ENCODE results near the gene MIER2.
"Not testable (repeated sequence)": the region's sequence is repeated elsewhere in the genome, so short reads cannot be mapped to it uniquely, and the experiment has no call there.

Gene MIER2

DNA sequence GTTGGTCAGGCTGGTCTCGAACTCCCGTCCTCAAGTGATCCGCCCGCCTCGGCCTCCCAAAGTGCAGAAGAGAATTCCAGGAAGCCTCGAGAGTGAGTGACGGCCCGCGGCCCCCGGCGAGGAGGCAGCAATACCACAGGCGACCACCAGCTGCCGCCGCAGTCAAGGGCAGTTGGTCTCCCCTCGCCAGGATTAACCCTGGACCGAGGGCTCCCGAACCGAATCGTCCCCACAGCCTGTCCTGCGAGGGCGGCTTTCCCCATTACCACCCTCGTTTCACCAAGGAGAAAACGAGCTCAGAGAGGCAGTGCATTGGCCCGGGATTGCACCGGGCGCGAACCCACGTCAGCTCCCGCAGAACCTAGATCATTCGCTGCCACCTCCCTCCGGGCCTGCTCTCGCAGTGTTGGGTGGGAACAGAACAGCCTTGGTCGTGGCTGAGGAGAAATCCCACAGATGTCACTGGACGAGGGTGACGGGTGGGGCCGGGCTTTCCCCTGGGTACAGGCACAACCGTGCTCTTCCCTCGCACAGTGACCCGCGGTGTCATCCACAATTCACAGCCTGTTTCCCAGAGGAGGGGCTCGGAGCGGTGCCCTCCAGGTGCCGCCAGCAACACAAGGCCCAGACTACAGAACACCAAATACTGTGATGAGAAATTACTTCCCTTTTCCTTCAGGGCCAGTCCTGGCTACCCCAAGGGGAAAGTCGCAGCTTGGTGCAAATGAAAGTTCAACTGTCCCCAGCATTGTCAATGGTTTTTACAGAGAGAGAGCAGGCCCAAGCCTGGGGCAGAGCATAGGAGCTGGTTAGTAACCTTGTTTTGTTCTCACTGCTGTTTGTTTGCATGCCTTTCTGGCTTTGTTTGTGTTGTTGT, 39.6 kb upstream of the MIER2 start:
- Mint-ChIP-seq H3K4me1 (ENCODE audit: low read depth) (peaks cover 21% of the 10 kb centered on the region), H3K4me3 (peak overlapping the region; percentile 56), H3K36me3 (ENCODE audit: low read depth) (peaks cover 1% of the 10 kb centered on the region), H3K27me3 (ENCODE audit: low read depth) (peaks cover 24% of the 10 kb centered on the region), H3K9me3 (peaks cover 3% of the 10 kb centered on the region), H3K27ac (no peak overlapping the region)
- DNase-seq (ENCODE audit: low spot score): no peak

DNA sequence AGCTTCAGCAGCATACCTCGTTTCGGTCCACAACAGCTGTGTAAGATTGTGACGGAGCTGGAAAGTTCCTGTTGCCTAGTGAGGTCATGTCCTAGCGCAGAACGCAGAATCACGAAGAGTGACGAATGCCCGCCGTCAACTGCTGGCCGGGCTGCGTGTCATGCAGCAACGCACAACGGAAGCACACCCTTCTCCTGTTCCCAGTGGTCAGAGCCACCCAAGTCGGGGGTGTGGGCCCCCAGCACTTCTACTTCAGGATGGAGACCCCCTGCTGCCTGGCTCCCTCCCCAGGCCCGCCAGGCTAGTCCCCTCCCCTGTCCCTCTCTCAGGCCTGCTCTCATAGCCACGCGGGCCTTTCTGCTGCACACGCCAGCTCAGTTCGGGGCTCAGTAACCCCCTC, 38.4 kb upstream of the MIER2 start:
- H3K36me3 Mint-ChIP-seq (ENCODE audit: low read depth): peaks cover 1% of the 10 kb centered on the region
- peaks cover 21% of the 10 kb centered on the region for H3K4me1 Mint-ChIP-seq (ENCODE audit: low read depth)
- H3K9me3 Mint-ChIP-seq: peaks cover 3% of the 10 kb centered on the region
- peak overlapping the region; percentile 88 for H3K27ac Mint-ChIP-seq
- H3K27me3 Mint-ChIP-seq (ENCODE audit: low read depth): peaks cover 22% of the 10 kb centered on the region
- peak overlapping the region; percentile 72 for H3K4me3 Mint-ChIP-seq
- no peak for DNase-seq (ENCODE audit: low spot score)

DNA sequence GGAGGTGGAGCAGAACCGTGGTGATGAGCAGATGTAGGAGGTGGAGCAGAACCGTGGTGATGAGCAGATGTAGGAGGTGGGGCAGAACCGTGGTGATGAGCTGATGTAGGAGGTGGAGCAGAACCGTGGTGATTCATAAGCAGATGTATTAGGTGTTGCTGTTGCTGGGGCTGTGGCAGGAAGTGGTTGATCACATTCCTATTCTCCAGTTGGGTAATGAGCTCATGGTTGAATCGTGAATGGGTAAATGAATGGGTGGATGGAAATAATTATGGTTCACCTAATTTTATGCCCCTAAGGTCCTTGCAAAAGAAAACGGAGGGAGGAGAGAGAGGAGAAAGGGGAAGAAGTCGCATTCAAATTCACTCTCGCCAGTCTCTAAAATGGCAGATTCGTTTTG, 38.0 kb upstream of the MIER2 start:
- peaks cover 24% of the 10 kb centered on the region for H3K4me1 Mint-ChIP-seq (ENCODE audit: low read depth)
- DNase-seq (ENCODE audit: low spot score): peak; percentile 68
- H3K9me3 Mint-ChIP-seq; H3K36me3 Mint-ChIP-seq (ENCODE audit: low read depth): not testable (repeated sequence)
- peaks cover 19% of the 10 kb centered on the region for H3K27me3 Mint-ChIP-seq (ENCODE audit: low read depth)
- peak overlapping the region; percentile 72 for H3K4me3 Mint-ChIP-seq
- H3K27ac Mint-ChIP-seq: peak overlapping the region; percentile 88

DNA sequence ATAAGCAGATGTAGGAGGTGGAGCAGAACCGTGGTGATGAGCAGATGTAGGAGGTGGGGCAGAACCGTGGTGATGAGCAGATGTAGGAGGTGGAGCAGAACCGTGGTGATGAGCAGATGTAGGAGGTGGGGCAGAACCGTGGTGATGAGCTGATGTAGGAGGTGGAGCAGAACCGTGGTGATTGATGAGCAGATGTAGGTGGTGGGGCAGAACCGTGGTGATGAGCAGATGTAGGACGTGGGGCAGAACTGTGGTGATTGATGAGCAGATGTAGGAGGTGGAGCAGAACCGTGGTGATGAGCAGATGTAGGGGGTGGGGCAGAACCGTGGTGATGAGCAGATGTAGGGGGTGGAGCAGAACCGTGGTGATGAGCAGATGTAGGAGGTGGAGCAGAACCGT, 37.3 kb upstream of the MIER2 start:
- Mint-ChIP-seq H3K4me1 (ENCODE audit: low read depth) (peaks cover 24% of the 10 kb centered on the region), H3K27ac (peak overlapping the region; percentile 85)

DNA sequence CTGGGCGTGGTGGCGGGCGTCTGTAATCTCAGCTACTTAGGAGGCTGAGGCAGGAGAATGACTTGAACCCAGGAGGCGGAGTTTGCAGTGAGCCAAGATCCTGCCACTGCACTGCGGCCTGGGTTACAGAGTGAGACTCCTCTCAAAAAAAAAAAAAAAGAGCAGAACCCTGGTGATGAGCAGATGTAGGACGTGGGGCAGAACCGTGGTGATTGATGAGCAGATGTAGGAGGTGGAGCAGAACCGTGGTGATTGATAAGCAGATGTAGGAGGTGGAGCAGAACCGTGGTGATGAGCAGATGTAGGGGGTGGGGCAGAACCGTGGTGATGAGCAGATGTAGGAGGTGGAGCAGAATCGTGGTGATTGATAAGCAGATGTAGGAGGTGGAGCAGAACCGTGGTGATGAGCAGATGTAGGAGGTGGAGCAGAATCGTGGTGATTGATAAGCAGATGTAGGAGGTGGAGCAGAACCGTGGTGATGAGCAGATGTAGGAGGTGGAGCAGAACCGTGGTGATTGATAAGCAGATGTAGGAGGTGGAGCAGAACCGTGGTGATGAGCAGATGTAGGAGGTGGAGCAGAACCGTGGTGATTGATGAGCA, 36.1 kb upstream of the MIER2 start:
- not testable (repeated sequence) for H3K9me3 Mint-ChIP-seq
- DNase-seq (ENCODE audit: low spot score): peak; percentile 24

More for the DNA sequence above, 37.3 kb upstream of the MIER2 start:
- H3K36me3 Mint-ChIP-seq (ENCODE audit: low read depth); H3K9me3 Mint-ChIP-seq: not testable (repeated sequence)
- Mint-ChIP-seq H3K4me3 (peak overlapping the region; percentile 34), H3K27me3 (ENCODE audit: low read depth) (peaks cover 15% of the 10 kb centered on the region)
- peak; percentile 32 for DNase-seq (ENCODE audit: low spot score)

DNA sequence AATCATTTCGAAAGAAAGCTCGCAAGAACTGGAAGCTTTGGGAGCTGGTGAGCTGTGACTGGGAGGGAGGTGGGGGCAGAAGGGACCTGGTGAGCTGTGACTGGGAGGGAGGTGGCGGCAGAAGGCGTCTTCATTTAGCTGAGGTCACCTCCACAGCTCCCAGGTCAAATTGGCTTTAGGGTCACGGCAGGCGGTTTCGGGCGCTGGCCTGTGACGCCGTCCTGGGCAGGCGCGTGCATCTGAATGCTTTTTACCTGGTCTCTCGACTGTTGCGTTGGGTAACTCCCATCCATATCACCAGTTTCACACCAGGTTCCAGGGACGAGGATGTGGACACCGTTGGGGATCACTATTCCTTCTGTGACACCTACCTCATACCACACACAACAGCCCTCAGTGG, 35.2 kb upstream of the MIER2 start:
- Mint-ChIP-seq H3K4me3 (no peak overlapping the region), H3K4me1 (ENCODE audit: low read depth) (peaks cover 24% of the 10 kb centered on the region), H3K9me3 (peaks cover 3% of the 10 kb centered on the region), H3K27me3 (ENCODE audit: low read depth) (peaks cover 6% of the 10 kb centered on the region), H3K36me3 (ENCODE audit: low read depth) (peaks cover 1% of the 10 kb centered on the region), H3K27ac (no peak overlapping the region)
- DNase-seq (ENCODE audit: low spot score): no peak

More for the DNA sequence above, 36.1 kb upstream of the MIER2 start:
- H3K36me3 Mint-ChIP-seq (ENCODE audit: low read depth); H3K27me3 Mint-ChIP-seq (ENCODE audit: low read depth): not testable (repeated sequence)
- H3K27ac Mint-ChIP-seq: peak overlapping the region; percentile 64
- H3K4me3 Mint-ChIP-seq: peak overlapping the region; percentile 19
- H3K4me1 Mint-ChIP-seq (ENCODE audit: low read depth): peaks cover 24% of the 10 kb centered on the region

DNA sequence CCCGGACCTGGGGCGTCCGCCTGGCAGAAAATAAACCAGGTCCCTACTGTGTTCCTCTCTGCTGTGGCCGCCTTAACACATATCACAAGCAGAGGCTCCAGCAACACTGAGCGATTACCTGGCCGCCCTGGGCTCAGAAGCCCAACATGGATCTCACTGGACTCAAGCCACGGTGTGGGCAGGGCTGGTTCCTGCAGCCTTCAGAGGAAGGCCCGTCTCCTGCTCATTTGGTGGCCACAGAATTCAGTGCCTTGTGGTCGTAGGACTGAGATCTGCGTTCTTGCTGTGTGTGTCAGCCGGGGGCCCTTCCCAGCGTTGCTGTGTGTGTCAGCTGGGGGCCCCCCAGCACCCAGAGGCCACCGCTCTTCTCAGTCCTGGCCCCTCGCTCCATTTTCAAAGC, 34.1 kb upstream of the MIER2 start:
- Mint-ChIP-seq H3K4me1 (ENCODE audit: low read depth) (peaks cover 19% of the 10 kb centered on the region), H3K4me3 (no peak overlapping the region), H3K9me3 (peaks cover 3% of the 10 kb centered on the region), H3K27me3 (ENCODE audit: low read depth) (peaks cover 2% of the 10 kb centered on the region), H3K36me3 (ENCODE audit: low read depth) (peaks cover 1% of the 10 kb centered on the region), H3K27ac (no peak overlapping the region)
- no peak for DNase-seq (ENCODE audit: low spot score)

DNA sequence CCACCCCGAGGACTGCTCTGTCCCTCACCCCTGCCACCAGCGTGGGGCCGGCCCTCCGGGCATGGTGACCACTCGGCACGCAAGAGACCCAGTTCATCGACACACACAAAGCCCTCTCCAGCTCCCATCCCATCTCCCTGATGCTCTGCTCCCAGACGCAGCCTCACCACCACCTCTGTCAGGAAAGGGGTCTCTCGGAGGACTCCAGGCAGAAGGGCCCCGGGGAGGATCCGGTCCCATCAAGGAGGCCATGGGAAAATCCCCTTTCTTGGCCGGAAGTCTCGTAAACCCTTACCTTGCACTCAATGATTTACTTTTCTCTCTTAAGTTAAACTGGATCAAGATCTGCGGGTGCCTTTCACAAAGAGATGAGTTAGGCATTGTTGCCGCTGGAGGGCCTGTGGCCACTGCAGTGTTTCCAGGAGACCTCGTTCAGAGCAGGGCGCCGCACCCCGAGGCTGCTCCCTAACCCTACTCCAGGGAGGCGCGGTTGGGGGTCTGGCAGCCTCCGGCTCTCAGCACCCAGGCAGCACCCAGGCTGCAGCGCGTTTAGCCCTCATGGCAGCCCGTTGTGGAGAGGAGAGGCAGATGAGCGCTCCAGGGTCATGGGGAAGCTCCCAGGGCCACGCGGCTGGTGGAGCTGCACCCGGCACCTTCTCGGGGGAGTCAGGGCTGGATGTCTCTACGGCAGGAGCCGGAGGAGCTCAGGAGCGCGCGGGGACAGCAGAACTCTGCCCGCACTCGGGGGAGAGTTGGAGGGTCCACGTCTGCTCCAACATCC, 33.4 kb upstream of the MIER2 start:
- H3K27me3 Mint-ChIP-seq (ENCODE audit: low read depth): peaks cover 5% of the 10 kb centered on the region
- H3K36me3 Mint-ChIP-seq (ENCODE audit: low read depth): peaks cover 1% of the 10 kb centered on the region
- no peak for DNase-seq (ENCODE audit: low spot score)
- peak overlapping the region; percentile 42 for H3K4me3 Mint-ChIP-seq
- H3K9me3 Mint-ChIP-seq: no peaks in the 10 kb centered on the region
- peak overlapping the region; percentile 90 for H3K27ac Mint-ChIP-seq
- peaks cover 14% of the 10 kb centered on the region for H3K4me1 Mint-ChIP-seq (ENCODE audit: low read depth)

DNA sequence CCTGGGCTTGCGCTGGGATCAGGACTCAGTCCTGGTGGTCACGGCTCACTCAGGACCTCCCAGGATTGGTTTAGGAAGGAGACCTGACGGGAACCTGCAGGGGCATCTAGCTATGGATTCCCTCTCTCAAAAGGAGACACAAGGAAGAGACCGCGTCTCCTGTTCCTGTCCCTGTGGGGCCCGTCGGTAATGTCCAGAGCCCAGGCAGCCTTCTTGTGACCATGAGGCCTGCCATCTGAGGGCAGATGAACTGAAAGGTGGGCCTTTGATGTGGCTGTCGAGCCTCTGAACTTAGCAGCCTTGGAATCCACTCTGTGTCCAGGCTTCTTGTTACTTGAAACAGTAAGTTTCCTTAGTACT, 31.5 kb upstream of the MIER2 start:
- Mint-ChIP-seq H3K4me1 (ENCODE audit: low read depth) (peaks cover 5% of the 10 kb centered on the region), H3K27ac (no peak overlapping the region), H3K9me3 (no peaks in the 10 kb centered on the region), H3K36me3 (ENCODE audit: low read depth) (no peaks in the 10 kb centered on the region), H3K27me3 (ENCODE audit: low read depth) (peaks cover 3% of the 10 kb centered on the region), H3K4me3 (no peak overlapping the region)
- DNase-seq (ENCODE audit: low spot score): no peak

DNA sequence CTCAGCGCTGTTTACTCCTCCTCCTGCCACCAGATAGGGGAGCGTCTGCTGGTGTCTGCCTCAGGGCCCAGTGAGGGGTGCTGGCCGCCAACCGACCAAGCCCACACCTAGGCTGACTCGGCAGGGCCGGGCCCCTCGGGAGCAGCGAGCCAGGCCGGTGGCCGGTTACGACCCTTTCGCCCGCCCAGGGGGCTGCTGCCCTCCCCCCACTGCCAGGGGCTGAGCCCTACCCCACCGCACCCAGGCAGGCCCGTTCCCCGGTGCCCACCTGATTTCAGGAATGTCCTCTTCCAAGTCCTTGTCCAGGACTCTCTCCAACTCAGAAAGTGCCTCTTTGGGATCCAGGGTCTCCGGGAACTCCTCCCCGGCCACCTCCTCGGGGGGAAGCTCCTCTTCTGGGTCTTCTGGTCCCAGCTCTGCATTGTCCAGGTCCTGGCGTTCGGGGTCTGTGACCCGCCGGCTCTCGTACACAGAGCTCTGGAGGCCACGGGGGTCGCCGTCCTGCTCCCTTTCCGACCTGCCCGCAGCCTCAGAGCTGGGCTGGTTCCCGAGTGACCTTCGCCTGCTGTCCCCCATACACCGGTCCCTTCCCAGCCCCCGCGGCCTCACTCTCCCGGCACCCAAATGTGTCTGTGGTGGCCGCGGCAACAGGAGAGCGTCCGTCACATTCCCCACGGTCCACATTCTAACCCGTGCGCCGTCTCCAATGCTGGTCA, 31.0 kb upstream of the MIER2 start:
- no peak for DNase-seq (ENCODE audit: low spot score)
- Mint-ChIP-seq H3K4me1 (ENCODE audit: low read depth) (peaks cover 4% of the 10 kb centered on the region), H3K27me3 (ENCODE audit: low read depth) (peaks cover 3% of the 10 kb centered on the region), H3K9me3 (no peaks in the 10 kb centered on the region), H3K27ac (no peak overlapping the region), H3K36me3 (ENCODE audit: low read depth) (no peaks in the 10 kb centered on the region), H3K4me3 (no peak overlapping the region)

DNA sequence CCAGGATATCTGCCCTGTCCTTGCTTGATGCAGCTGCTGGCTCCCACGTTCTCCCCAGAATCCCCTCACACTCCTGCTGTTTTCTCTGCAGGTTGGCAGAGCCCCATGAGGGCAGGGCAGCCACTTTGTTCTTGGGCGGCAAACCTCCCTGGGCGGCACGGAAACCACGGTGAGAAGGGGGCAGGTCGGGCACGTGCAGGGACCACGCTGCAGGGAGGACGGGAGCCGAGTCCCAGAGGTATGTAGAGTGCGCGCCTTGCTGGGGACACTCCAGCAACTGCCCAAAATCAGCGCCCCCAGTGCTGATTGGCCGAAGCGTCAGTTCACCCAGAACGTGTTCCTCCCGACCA, 30.3 kb upstream of the MIER2 start:
- no peak overlapping the region for H3K4me3 Mint-ChIP-seq
- DNase-seq (ENCODE audit: low spot score): no peak
- peaks cover 3% of the 10 kb centered on the region for H3K27me3 Mint-ChIP-seq (ENCODE audit: low read depth)
- no peaks in the 10 kb centered on the region for H3K9me3 Mint-ChIP-seq
- H3K4me1 Mint-ChIP-seq (ENCODE audit: low read depth): peaks cover 3% of the 10 kb centered on the region
- no peaks in the 10 kb centered on the region for H3K36me3 Mint-ChIP-seq (ENCODE audit: low read depth)
- H3K27ac Mint-ChIP-seq: no peak overlapping the region

DNA sequence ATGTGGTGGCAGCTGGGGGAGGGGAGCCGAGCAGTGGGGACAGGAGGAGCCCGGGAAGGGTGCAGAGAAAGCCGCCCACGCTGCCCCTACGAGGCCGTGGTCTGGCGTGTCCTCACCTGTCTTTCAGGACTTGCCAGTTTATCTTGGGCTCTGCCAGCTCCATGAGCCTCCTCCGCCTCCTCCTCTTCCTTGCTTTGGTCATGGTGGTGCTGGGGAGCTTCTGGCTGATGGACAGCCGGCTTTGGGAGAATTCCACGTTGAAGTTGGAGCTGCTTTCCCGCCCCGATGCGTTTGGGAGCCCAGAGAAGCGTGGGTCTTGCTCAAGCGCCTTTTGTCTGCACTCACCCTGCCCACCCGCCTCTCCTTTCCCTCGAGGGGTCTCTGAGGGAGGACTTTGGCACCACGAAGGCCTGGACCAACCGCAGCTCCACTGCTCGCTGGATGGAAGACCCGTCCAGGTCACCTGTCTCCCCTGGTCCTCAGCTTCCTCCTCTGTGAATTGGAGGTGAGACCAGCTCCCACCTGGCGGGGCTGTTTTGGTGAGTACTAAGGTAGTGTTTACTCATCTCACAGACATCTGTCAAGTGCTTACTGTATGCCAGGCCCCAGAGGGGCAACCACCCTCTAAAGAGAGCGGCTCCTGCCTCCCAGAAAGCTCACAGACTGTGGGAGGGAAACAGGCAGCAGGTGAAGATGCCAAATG, 29.7 kb upstream of the MIER2 start:
- no peaks in the 10 kb centered on the region for H3K36me3 Mint-ChIP-seq (ENCODE audit: low read depth)
- H3K27me3 Mint-ChIP-seq (ENCODE audit: low read depth): peaks cover 3% of the 10 kb centered on the region
- no peak overlapping the region for H3K4me3 Mint-ChIP-seq
- no peak overlapping the region for H3K27ac Mint-ChIP-seq
- no peak for DNase-seq (ENCODE audit: low spot score)
- H3K9me3 Mint-ChIP-seq: no peaks in the 10 kb centered on the region
- peaks cover 3% of the 10 kb centered on the region for H3K4me1 Mint-ChIP-seq (ENCODE audit: low read depth)

DNA sequence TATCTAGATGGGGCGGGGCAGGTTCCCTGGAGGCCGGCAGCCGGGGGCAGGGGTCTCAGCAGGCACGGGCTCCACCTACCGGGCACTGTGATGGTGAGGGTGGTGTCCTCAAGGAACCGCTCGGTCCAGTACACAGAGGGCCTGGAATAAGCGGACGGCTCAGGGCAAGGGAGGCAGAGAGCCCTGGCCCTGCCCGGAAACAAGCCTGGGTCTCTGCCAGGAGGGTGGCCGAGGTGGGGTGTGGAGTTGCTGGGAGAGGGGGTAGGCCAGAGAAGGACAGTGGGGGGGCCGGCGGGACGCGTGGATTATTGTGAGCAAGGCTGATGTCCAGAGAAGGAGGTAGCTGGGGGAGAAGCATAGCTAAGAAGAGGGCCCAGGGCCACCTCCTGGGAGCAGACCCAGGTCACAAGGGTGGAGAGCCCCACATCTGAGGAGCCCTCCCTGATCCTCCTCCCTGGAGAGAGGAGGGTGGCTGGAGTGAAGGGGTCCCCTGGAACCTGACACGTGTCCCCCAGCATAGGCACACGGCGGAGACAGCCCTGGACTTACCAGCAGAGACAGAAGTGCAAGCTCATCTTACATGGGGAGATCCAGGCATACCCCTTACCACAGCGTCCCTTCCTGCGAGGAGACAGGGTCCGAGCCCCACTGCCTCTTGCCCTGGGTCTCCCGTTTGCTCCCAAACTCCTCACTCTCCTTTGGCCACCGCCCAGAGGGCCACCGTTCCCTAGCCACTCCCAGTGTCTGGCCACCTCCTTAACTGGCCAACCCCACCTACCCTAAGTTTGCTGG, 29.0 kb upstream of the MIER2 start:
- no peak overlapping the region for H3K4me3 Mint-ChIP-seq
- no peak for DNase-seq (ENCODE audit: low spot score)
- H3K9me3 Mint-ChIP-seq: no peaks in the 10 kb centered on the region
- no peak overlapping the region for H3K27ac Mint-ChIP-seq
- peaks cover 3% of the 10 kb centered on the region for H3K27me3 Mint-ChIP-seq (ENCODE audit: low read depth)
- H3K4me1 Mint-ChIP-seq (ENCODE audit: low read depth): peaks cover 3% of the 10 kb centered on the region
- no peaks in the 10 kb centered on the region for H3K36me3 Mint-ChIP-seq (ENCODE audit: low read depth)

All from T-helper 2 cell treated with Interferon-gamma antibody and Interleukin-4, amounts not matched to agents 5 μg/mL and 100 μg/mL, for 36 hours (primary cell).